Activated CD4-positive, alpha-beta T cell treated with anti-CD3 and anti-CD28 coated beads, Interleukin-2, amount 50 U/mL, for 24 hours (primary cell): ENCODE results near the gene DIS3L2.

ENCODE experiments used
- DNase-seq, 2 donors: peaks; one replicate each; pipeline ENCODE4 v3.0.0-alpha.2; 2020; ENCODE audit warnings: low read depth in 1 of 2, low spot score in 1 of 2

The DIS3L2 gene

DNA sequence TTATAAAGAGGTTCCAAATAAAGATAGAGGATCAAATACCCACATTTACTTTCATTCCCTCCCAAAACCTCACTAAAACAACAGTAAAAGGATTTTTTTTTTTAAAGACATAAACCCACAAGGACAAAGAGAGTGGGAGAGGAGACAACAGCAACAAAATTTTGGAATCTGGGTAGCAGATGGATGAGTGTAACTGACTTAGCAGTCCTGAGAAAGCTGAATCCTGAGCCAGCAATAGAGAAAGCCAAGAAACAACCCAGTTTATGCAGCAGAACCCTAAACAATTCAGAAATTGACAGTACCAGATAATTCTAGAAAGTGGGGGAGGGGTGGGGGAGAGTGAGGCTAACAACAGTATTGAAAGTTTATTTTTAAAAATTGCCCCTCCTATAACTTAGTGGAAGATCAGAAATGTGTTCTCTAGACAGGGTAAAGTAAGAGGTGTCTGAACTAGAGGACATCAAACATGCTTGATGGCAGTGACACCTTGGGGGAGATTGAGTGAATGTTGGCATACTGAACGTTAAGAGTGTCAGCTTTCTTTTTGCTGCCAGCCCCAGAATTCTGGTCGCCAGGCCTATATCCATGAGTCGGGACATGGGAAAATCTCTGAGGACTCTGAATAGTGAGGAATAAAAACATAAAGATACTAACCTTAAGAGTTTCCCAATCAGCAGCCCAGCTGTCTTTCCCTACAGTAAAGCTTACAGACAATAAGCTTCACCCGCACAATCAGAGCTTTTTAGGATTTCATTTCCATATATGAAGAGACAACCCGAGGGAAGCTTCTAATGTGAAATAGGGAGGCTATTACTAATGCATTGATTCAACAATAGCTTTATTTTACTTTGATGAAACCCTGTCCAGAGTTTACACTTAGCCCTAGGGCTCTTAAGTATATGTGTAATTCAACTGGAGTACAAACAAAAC, 289.0 kb downstream of the DIS3L2 start:
- DNase-seq = no peak

DNA sequence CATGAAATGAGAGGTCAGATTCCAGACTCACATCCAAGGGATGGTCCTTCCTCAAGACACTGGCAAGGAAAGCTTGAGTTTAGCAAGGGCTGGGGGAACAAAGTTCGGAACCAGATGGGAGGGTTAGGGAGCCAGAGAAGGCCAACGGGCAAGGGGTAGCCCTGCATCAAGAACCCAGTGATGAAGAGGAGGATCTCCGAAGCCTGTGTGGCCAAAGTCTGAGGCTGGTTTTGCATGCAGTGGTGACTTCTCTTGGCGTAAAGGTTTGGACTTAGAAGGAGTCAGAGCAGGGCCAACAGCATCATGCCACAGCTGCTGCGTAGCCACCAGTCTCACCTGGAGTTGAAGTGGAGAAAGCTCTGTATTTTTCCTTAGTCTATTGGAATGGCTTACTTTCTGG, 293.5 kb downstream of the DIS3L2 start:
- DNase-seq = no peak

GRCh38 chr2:232260075-232260474, 298.6 kb downstream of the DIS3L2 start:
- DNase-seq = no peak

DNA sequence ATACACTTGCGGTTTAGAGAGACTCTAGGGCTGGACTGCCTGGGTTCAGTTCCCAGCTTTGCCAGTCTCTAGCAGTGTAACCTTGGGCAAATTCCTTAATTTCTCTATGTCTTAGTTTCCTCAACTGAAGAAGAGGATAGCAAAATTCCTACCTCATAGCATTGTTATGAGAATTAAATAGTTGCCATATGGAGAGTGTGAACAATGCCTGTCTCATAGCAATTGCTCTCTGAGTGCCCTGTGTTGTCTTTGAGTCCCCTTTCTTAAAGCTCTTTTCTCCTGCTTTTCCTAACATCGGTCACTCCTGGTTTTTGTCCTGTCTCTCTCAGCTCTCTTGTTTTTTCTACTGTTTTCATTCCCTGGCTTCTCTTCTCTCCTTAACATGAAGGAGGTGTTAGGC, 300.3 kb downstream of the DIS3L2 start:
- no peak for DNase-seq

DNA sequence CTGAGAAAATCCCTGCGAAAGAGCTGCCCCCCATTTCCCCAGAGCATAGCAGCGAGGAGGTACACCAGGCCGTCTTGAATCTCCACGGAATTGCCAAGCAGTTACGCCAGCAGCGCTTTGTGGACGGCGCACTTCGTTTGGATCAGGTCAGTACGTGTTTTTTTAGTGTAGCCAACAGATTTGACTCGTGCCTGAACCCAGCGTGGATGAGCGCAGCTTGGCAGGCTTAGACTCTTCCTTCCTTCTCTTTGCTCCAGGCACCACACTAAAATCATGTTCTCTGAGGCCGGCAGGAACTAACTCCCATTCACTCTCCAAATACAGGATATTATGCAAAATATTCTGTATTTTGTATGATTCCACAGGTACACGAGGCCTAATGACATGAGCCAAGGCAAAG, 301.8 kb downstream of the DIS3L2 start:
- DNase-seq = no peak

DNA sequence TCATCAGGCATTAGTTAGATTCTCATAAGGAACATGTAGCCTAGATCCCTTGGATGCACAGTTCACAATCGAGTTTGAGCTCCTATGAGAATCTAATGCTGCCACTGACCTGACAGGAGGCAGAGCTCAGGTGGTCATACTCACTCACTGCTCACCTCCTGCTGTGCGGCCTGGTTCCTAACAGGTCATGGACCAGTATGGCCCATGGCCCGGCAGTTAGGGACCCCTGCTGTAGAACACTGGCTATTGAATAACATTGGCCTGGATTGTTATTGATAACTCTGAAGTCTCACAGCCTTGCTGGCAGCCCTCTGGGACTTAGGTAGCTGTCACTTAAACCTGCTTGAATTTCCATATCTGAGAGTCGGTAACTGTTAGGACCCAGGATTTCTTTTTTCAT, 302.6 kb downstream of the DIS3L2 start:
- no peak for DNase-seq

GRCh38 chr2:232265329-232265728, 303.8 kb downstream of the DIS3L2 start:
- no peak for DNase-seq

- no peak for DNase-seq
Measured at GRCh38 chr2:232268636-232269165, 307.2 kb downstream of the DIS3L2 start.

GRCh38 chr2:232269867-232270266, 308.4 kb downstream of the DIS3L2 start:
- DNase-seq = no peak

- no peak for DNase-seq
Measured at GRCh38 chr2:232273903-232274643, 312.6 kb downstream of the DIS3L2 start.

DNA sequence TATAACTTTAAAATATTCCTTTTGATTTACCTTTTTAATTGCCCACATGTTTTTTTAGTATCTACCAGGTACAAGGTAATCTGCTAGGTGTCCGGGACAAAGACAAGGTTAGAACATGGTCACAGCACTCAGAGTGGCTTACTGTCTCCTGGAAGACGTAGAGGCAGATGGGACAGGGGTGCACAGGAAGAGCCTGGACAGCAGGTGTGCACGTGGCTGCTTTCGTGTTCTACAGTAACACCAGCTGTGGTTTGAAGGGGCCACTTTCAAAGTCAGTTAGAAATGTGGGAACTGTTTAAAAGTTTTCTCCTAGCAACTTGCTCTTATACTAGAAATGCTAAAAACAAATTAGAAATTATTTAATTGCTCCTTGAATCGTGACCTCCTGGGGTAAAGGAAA, 314.2 kb downstream of the DIS3L2 start:
- no peak for DNase-seq

GRCh38 chr2:232276084-232276732, 314.7 kb downstream of the DIS3L2 start:
- no peak for DNase-seq

- no peak for DNase-seq
Measured at GRCh38 chr2:232276733-232277313, 315.3 kb downstream of the DIS3L2 start.

- no peak for DNase-seq
Measured at GRCh38 chr2:232278534-232278933, 317.0 kb downstream of the DIS3L2 start.

DNA sequence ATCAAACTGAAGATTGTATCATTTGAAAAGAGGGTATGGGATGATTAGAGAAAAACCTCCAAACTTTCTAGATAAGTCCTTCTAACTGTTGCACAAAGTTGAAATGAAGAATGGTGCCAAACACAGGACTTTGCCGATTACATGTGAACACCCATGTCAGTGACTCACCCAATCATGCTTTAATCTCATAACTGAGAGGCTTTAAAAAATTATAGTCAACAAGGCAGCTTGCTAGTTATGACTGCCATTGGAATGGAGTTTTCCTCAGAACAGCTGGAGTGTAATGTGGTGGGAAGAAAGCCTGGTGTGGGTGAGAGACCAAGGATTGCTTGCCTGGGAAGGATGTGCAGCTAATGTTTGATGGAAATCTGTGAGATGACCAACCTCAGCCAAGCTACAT, 318.8 kb downstream of the DIS3L2 start:
- no peak for DNase-seq

- DNase-seq = no peak
Measured at GRCh38 chr2:232281858-232282507, 320.5 kb downstream of the DIS3L2 start.

- no peak for DNase-seq
Measured at GRCh38 chr2:232282508-232283055, 321.1 kb downstream of the DIS3L2 start.

DNA sequence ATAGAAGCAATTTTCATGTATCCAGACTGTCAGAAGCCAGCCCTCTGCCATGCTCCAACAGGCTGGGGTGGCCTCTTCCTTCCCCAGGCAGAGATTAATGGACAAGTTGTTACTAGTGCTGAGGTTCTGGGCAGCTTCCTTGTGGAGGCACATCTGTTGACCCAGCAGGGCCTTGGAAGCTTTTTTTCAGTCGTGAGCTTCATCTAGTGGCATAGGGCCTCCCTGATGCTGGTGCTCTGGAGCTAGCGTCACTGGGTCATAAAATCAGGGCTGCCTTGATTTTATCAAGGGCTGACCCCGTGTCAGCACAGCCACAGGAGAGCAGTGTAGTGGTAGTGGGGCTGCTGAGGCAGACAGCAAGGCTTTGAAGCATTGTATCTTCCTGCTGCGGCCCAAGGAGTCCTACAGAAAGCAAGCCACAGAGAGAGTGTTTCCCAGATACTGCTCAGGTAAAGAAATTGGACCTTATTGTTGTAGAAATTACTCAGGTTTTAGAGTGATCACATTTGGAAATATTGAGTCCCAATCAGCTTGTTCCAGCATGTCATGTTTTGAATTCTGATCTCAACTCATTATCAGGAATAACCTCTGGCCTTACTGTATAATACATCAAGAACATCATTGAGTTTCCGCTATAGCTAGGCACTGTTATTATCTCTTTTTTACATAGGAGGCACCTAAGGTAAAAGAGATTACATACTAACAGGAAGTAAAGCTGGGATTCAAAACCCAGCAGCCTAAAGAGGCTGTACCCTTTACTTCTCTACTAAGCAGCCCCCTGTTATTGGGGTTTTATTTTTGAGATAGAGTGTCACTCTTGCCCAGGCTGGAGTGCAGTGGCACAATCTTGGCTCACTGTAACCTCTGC, 324.7 kb downstream of the DIS3L2 start:
- no peak for DNase-seq

DNA sequence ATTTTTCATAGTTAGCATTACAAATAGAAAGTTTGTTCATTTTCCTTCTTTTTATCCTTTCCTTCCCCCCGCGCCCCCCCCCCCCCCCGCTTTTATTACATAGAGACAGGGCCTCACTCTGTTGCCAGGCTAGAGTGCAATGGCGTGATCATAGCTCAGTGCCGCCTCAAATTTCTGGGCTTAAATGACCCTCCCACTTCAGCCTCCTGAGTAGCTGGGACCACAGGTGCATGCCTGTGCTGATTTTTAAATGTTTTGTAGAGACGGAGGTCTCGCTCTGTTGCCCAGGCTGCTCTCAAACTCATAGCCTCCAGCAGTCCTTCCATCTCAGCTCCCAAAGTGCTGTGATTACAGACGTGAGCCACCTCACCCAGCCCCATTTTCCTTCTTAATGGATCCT, 325.8 kb downstream of the DIS3L2 start:
- no peak for DNase-seq
